ENCODE measurements around the gene ERC2. TPM values are rescaled to one million over a fixed set of nuclear protein-coding genes. Genes with fewer than 3 reads are reported as not detected.

Gene ERC2
- total and polyA plus RNA-seq, 2 of the 8 experiments (the other 6 are each of a cell fraction or from before 2014, with no cell fraction given): 16.4 to 22.8 TPM

- H2BK5ac ChIP-seq (ENCODE audit: low read depth, low read length): no peak overlapping the region
- H2AFZ ChIP-seq (ENCODE audit: low read length): no peak overlapping the region
- H2BK120ac ChIP-seq (replicated peaks; ENCODE audit: low read depth, low read length): no peak overlapping the region
- no peaks in the 10 kb centered on the region for H4K20me1 ChIP-seq (replicated peaks in 1 of 2; ENCODE audit: control insufficient read depth in 1 of 2, insufficient read depth in 2 of 2, low read length in 2 of 2)
- no peaks in the 10 kb centered on the region for H3K79me1 ChIP-seq (ENCODE audit: low read depth, low read length)
- no peaks in the 10 kb centered on the region for H3K9me3 ChIP-seq (ENCODE audit: insufficient read depth in 2 of 2, low read depth in 1 of 2, low read length in 1 of 2)
- H3K36me3 ChIP-seq (ENCODE audit: control insufficient read depth in 2 of 4, insufficient read depth in 4 of 4, low read length in 3 of 4): no peaks in the 10 kb centered on the region
- peak overlapping the region; percentile 55; the same call in 1 of the 2 replicates for H2BK15ac ChIP-seq (ENCODE audit: low read length)
- no peak overlapping the region for H3K23ac ChIP-seq (ENCODE audit: insufficient read length)
- no peak overlapping the region for H3K18ac ChIP-seq (ENCODE audit: extremely low read depth, low read length)
- peak overlapping the region; percentile 46 for H4K91ac ChIP-seq (replicated peaks; ENCODE audit: insufficient read length, low read length)
- H4K5ac ChIP-seq (ENCODE audit: insufficient read length, low read depth, low read length): no peak overlapping the region
- no peak overlapping the region for H3K4me2 ChIP-seq (ENCODE audit: insufficient read depth in 1 of 2, low read depth in 2 of 2, low read length in 2 of 2)
- 87% methylated on average over 7 of the region's 7 CpGs; no CpG with 5 or more reads in 1 of the 2 experiments for WGBS, 2 experiments (ENCODE audit: extremely low coverage in 1 of 2, insufficient coverage in 1 of 2, insufficient read length in 1 of 2, insufficient replicate concordance in 2 of 2, low coverage in 1 of 2, low lambda C conversion rate in 2 of 2, missing lambda C conversion rate in 1 of 2)
- no peaks in the 10 kb centered on the region for H3K79me2 ChIP-seq (ENCODE audit: control insufficient read depth in 1 of 2, insufficient read depth in 2 of 2, low read length in 2 of 2)
- ChIA-PET POLR2A (ENCODE audit: partially characterized antibody) (interaction anchor here (1.6 kb wide), 1 partner anchor 8 kb away, joined by 3 read pairs; no protein-coding TSS in a partner anchor), CTCF (ENCODE audit: partially characterized antibody) (interaction anchor here (1.0 to 1.7 kb wide), 2 partner anchors 100 to 230 kb away, joined by 3 to 4 read pairs; no protein-coding TSS in a partner anchor)
- DNase-seq (ENCODE audit: low read depth in 1 of 2, low spot score in 2 of 2): no peak
- H3K27ac ChIP-seq (ENCODE audit: low read depth, low read length): no peak overlapping the region
- FAIRE-seq: no peak
- no peak overlapping the region for H3K14ac ChIP-seq (ENCODE audit: insufficient read length)
- peaks cover 10 to 48% (median 40%) of the 10 kb centered on the region in 4 experiments for H3K27me3 ChIP-seq (replicated peaks in 1 of 4; ENCODE audit: control insufficient read depth in 3 of 4, extremely low read depth in 1 of 4, insufficient read depth in 3 of 4, low read length in 3 of 4)
- H3K56ac ChIP-seq (replicated peaks; ENCODE audit: insufficient read length, low read depth, low read length): no peak overlapping the region
- peaks cover 8 to 14% (median 11%) of the 10 kb centered on the region in 4 experiments; a peak in 6 of 7 replicates for H3K4me1 ChIP-seq (replicated peaks in 1 of 4; ENCODE audit: control insufficient read depth in 3 of 4, insufficient read depth in 4 of 4, low read length in 3 of 4)
- no peak overlapping the region for H2BK20ac ChIP-seq (ENCODE audit: low read length)
- H2AK5ac ChIP-seq (ENCODE audit: low read depth, low read length): no peak overlapping the region
- H3K4ac ChIP-seq (replicated peaks; ENCODE audit: insufficient read length, low read depth, low read length): no peak overlapping the region
- H3K4me3 ChIP-seq (ENCODE audit: extremely low read depth in 1 of 4, insufficient read depth in 2 of 4, low read depth in 3 of 4, low read length in 4 of 4): no peak overlapping the region
- H3K9ac ChIP-seq (replicated peaks in 1 of 4; ENCODE audit: extremely low read depth in 1 of 4, low read depth in 3 of 4, low read length in 3 of 4): no peak overlapping the region
- peak overlapping the region; percentile 51; the same call in 1 of the 2 replicates for H2BK12ac ChIP-seq (ENCODE audit: low read depth, low read length)
- no peak overlapping the region for H4K8ac ChIP-seq (ENCODE audit: extremely low read depth, insufficient read depth, low read length)
- peaks cover 30% of the 10 kb centered on the region for H3K23me2 ChIP-seq (ENCODE audit: low read depth, low read length)
- TF ChIP-seq EP300 (IDR thresholded peaks at IDR 0.05; ENCODE audit: borderline replicate concordance in 1 of 2, low read depth in 2 of 2, low read length in 2 of 2): no peak
- TF ChIP-seq ASH2L (IDR thresholded peaks at IDR 0.05; ENCODE audit: low read length): no peak
Measured at GRCh38 chr3:55491296-55491816, 976.9 kb downstream of the ERC2 start.

All from H1 (cell line).